HG03469 (cell line): ENCODE measurements around the gene RYR3.

Experiments
- ATAC-seq: cut with Tn5 transposase; IDR thresholded peaks from one replicate; pipeline ENCODE4 v1.9.1; 2021; ENCODE audit warnings: mild to moderate bottlenecking, moderate library complexity, moderate number of reproducible peaks; ENCODE audit not compliant: unreplicated experiment

Gene RYR3

GRCh38 chr15:33500432-33501195, 189.8 kb downstream of the RYR3 start:
- no peak for ATAC-seq

GRCh38 chr15:33503681-33504080, 192.9 kb downstream of the RYR3 start:
- no peak for ATAC-seq

GRCh38 chr15:33506781-33507296, 196.1 kb downstream of the RYR3 start:
- no peak for ATAC-seq

GRCh38 chr15:33508703-33509102, 197.9 kb downstream of the RYR3 start:
- ATAC-seq = no peak

GRCh38 chr15:33515121-33515520, 204.4 kb downstream of the RYR3 start:
- ATAC-seq = no peak

GRCh38 chr15:33516563-33516962, 205.8 kb downstream of the RYR3 start:
- no peak for ATAC-seq

GRCh38 chr15:33517944-33518343, 207.2 kb downstream of the RYR3 start:
- no peak for ATAC-seq

GRCh38 chr15:33518421-33518820, 207.7 kb downstream of the RYR3 start:
- no peak for ATAC-seq

- ATAC-seq = no peak
These were observed 213.5 kb downstream of the RYR3 start for GRCh38 chr15:33524274-33524673.

- no peak for ATAC-seq
These were observed 215.8 kb downstream of the RYR3 start for GRCh38 chr15:33526532-33526931.

GRCh38 chr15:33533197-33533596, 222.4 kb downstream of the RYR3 start:
- no peak for ATAC-seq

GRCh38 chr15:33534642-33535041, 223.9 kb downstream of the RYR3 start:
- ATAC-seq = no peak

- ATAC-seq = no peak
These were observed 224.4 kb downstream of the RYR3 start for GRCh38 chr15:33535135-33535534.

- no peak for ATAC-seq
These were observed 229.2 kb downstream of the RYR3 start for GRCh38 chr15:33539825-33540573.

- ATAC-seq = no peak
These were observed 233.2 kb downstream of the RYR3 start for GRCh38 chr15:33543957-33544356.

GRCh38 chr15:33545866-33546265, 235.1 kb downstream of the RYR3 start:
- ATAC-seq = no peak

GRCh38 chr15:33547876-33548275, 237.1 kb downstream of the RYR3 start:
- ATAC-seq = no peak

GRCh38 chr15:33551860-33552259, 241.1 kb downstream of the RYR3 start:
- ATAC-seq = no peak

GRCh38 chr15:33553157-33553556, 242.4 kb downstream of the RYR3 start:
- ATAC-seq = no peak

- no peak for ATAC-seq
These were observed 248.6 kb downstream of the RYR3 start for GRCh38 chr15:33559207-33559890.

- ATAC-seq = no peak
These were observed 250.6 kb downstream of the RYR3 start for GRCh38 chr15:33561407-33561806.
